Measurements from ENCODE around the gene PRM2.

PRM2 gene

GRCh38 chr16:11289202-11289601, 12.9 kb upstream of the PRM2 start:
- no peak for DNase-seq

- no peak for DNase-seq
Measured at GRCh38 chr16:11285842-11286241, 9.6 kb upstream of the PRM2 start.

GRCh38 chr16:11283820-11284248, 7.6 kb upstream of the PRM2 start:
- no peak for DNase-seq

DNA sequence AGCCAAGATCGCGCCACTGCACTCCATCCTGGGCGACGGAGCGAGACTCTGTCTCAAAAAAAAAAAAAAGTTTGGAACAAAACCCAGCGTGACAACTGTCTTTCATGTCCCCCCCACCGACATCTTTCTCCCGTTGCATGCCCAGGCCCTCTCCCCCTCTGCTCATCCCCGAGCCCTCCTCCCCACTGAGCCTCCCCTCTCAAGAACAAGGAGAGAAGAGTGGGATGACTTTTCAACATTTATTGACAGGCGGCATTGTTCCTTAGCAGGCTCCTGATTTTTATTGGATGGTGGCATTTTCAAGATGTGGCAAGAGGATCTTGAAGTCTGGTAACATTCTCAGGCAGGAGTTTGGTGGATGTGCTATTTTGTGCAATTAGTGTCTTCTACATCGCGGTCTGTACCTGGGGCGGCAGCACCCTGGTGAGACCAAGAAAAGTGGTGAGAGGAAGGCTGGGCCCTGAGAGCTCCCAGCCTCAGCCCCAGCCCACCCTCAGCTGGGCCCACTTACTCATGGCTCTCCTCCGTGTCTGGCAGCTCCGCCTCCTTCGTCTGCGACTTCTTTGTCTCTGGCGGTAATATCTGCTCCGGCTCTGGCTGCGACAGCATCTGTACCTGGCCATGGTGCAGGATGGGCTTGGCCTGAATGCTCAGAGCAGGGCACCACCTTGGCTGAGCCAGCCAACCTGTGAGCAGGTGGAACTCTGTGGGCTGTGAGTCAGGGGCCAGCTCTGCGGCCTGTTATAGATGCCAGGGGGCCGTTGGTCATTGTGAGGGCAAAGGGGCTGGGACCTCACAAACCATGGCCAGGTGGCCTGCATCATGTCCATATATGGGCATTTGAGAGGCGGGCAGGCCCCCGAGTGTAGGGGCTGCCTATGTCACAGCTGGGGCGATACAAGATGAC, 4.6 kb upstream of the PRM2 start, which contains the start of gene PRM1:
PRM1 (minus strand) TSS at position 715 of the 907 bp plus-strand sequence; CDS start at position 623, 92 bp downstream.
- DNase-seq: no peak

DNA sequence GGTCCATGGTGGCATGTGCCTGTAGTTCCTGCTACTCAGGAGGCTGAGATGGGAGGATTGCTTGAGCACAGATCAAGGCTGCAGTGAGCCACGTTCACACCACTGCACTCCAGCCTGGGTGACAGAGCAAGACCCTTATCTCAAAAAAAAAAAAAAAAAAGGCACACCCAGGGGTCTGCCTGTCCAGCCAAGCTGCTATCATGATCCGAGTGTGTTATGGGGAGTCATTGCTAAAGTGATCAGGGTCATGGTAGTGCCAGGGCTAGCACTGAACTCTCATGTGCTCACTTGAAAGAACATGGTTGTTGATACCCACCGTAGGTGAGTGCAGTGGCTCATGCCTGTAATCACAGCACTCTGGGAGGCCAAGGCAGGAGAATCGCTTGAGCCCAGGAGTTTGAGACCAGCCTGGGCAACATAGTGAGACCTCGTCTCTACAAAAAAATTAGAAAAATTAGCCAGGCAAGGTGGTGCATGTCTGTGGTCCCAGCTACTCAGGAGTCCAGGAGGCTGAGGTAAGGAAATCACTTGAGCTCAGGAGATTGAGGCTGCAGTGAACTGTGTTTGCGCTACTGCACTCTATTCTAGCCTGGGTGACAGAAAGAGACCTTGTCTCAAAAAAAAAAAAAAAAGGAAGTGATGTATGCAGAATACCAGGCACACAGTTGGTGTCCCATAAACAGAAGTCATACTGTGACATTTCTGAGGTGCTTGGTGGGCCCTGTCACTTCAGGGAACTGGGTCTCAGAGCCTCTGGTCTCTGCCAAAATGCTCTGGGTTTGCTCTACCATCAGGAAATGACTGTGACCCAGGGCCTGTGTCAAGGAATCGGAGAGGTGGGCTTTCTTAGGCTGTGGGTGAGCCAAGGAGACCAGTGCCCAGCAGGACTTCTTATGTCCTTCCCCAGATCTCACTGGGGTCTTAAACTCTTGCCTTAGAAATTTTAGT, 2.7 kb upstream of the PRM2 start:
- no peak for DNase-seq

GRCh38 chr16:11277607-11278337, 1.5 kb upstream of the PRM2 start:
- no peak for DNase-seq

DNA sequence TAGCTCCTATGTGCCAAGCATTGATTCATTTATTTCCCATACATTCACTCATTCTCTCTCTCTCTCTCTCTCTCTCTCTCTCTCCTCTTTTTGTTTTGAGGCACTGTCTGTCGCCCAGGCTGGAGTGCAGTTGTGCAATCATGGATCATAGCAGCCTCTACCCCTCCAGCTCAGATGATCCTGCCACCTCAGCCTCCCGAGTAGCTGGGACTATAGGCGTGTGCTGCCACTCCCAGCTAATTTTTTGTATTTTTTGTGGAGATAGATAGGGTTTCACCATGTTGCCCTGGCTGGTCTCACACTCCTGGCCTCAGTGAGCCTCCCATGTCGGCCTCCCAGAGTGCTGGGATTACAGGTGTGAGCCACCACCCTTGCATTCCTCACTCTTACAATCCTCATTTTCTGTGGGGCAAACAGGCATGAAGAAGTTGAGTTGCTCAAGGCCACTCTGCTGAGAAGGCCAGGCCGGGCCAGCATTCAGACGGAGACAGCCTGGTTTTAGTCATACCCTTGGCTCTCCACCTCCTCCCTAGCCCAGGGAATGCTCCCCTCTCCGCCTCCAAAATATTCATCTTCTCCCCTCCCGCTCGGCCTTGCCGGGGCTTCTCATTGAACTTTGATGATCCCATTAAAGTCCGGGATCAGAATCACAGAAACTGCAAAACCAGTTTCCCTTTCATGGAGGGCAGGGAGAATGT, 765 bp upstream of the PRM2 start:
- DNase-seq: no peak

DNA sequence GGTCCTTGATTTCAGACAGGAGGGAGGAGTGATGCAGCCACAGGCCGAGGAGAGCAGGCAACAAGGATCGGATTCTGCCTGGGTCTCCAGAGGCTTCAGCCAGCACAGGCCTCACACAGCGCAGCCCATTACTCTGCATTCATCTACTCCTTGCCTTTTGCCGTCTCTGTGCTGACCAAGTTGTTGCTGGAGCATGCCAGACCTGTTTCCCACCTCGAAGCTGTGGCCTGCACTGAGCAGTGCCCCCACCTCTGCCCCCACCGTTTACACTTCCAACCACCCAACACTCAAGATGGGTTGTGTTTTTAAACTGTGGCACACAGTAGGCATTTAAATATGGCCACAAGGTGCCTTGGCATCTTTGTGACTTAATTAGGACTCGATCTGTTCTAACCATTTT, 1.3 kb downstream of the PRM2 start:
- DNase-seq: no peak

GRCh38 chr16:11273721-11274324, 2.5 kb downstream of the PRM2 start:
- DNase-seq: no peak

DNA sequence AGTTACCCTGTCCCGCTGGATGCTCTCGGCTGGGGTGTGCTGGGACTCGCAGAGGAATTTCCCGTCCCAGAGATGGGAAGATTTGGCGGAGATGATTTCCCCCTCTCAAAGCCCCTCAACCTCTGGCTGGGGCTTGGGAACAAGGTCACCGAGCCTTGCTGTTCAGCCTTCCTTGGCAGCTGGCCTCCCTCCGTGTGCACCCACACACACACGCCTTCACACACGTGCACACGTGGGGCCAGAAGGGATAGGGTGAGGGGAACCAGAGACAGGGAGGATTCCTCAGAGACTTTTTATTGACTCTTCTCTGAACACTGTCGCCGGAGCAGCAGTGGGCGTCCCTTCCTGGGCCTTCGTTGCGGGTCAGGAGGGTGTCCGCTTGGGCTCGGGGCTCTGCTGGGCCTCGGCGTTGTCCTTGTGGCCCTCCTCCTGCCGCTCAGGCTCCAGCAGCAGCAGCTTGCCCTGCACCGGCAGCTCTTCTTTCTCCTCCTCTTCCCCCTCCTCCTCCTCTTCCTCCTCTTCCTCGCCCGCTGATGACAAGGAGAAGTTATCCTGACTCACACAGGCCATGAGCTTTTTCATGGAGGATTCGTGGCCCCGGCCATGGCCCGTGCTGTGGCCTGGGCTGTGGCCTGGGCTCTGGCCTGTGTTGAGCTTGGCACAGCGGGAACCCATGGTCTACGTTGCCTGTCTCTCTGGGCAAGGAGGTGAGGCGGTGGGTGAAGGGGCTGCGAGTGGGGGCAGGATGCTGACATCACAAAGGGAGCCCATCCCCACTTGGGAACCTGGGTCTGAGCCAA, 3.2 kb downstream of the PRM2 start, which contains the start of gene PRM3:
PRM3 (minus strand) TSS at position 709 of the 800 bp plus-strand sequence; CDS start at position 675, 34 bp downstream.
- DNase-seq: no peak

DNA sequence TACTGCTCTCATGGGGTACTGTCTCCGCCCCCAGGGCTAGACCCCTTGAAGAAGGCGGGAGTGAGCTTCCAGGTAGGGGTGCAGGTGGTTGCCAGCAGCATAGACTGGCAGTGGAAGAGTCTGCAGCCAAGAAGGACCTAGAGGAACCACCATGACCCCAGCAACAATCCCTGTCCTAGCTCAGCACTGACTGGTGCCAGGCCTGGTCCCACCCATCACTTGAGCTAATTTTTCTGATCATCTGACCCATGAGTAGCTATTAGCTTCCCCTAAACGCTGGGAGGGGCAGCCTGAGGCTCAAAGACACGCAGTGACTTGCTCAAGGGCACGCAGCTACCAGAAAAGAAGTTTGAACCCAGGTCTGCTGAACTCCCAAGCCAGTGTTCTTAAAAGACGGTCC, 3.8 kb downstream of the PRM2 start:
- DNase-seq: no peak

GRCh38 chr16:11271610-11272009, 4.7 kb downstream of the PRM2 start:
- DNase-seq: no peak

DNA sequence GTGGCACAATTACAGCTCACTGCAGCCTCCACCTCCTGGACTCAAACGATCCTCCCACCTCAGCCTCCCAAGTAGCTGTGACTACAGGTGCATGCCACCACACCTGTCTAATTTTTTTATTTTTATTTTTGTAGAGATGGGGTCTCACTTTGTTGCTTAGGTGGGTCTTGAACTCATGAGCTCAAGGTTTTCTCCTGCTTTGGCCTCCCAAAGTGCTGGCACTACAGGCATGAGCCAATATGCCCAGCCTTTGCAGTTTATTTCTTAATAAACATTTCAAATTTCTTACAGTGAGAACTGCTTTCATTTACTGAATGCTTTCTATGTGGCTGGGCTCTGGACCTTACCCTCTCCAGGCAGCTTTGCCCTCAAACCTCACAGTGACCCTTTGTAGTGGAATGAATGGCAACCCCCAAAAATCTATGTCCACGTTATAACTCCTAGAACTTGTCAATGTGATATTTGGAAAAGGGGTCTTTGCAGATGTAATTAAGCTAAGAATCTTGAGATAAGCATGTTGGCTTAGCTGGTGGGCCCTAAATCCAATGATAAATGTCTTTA, 5.6 kb downstream of the PRM2 start:
- DNase-seq: no peak

DNA sequence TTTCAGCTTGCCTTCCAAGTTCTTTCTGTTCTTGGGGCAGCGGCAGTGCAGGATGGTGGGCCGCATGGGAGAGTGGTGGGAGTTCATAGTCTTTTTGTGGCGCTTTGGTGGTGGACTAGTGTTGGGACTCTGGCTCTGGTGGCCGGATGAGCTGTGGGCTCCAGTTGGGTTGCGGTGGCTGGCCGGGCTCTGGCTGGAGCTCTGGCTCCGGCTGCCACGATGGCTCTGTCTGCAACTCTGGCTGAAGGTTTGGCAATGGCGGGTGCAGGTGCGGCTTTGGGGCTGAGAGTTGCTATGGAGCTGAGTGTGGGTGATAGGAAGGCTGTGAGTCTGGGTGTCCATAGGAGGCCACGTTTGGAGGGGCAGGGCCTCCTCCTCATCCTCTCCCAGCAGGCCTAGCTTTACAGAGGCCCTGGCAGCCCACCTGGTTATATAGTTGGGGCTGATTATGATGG, 7.3 kb downstream of the PRM2 start, which contains the start of gene TNP2:
TNP2 (minus strand) TSS at position 405 of the 455 bp plus-strand sequence; CDS start at position 342, 63 bp downstream.
- DNase-seq: no peak

GRCh38 chr16:11265124-11265523, 11.2 kb downstream of the PRM2 start:
- DNase-seq: no peak

GRCh38 chr16:11264155-11264832, 12.0 kb downstream of the PRM2 start:
- no peak for DNase-seq

DNA sequence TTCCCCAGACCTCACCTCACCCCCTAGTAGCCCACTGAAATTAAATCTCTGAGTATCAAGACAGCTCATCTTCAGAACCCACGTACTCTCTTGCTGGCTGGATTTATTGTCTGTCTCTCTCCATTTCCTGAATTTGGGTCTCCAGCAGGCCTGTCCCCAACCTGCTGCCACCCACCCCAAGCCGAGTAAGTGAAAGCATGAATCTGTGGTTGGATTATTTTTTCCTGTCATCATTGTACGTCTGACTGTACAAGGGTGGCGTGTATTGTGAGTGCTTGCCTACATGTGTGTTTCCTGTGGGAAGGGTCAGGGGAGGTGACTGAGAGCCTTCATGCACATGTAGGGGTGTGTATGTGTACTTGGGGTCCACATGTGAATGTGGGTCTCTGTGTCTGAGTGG, 12.5 kb downstream of the PRM2 start:
- peak; percentile 81 for DNase-seq

GRCh38 chr16:11262915-11263314, 13.4 kb downstream of the PRM2 start:
- DNase-seq: no peak

DNA sequence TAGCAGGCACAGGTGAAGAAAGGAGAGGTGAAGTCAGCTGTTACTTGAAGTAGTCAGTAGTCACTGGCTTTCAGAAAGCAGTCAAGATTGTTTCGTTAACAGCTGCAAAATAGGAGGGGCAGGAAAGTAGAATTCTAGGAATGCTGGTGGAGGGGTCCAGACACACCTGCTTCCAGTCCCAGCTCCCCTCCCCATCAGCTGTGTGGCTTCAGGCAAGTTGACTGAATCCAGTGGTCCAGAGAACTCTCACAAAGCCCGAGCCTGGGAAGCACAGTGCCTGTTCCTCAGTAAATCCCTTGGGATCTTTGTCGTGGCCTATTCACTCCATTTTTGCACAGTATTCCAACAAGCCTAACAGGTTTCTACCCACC, 15.7 kb downstream of the PRM2 start:
- no peak for DNase-seq
